H1 (cell line): Measurements from ENCODE around the gene GATB. TPM values are rescaled to one million over a fixed set of nuclear protein-coding genes. Genes with fewer than 3 reads are reported as not detected.

Experiments
- CBX8 ChIP-seq: fragments of 300-800, 300-1000 bp; sonication (generic); IDR thresholded peaks from 2 replicates; pipeline ENCODE4 v1.7.1; 2016; ENCODE audit warnings: low read depth, low read length, borderline replicate concordance
- JUN ChIP-seq: IDR thresholded peaks from 2 replicates; pipeline ENCODE4 v1.6.1; 2011; ENCODE audit warnings: low read depth, mild to moderate bottlenecking, improper control_type of control experiment, low read length
- polyA plus RNA-seq, 7 experiments: library from polyadenylated mRNA; depleted of rRNA in 3 of 7; stranded (reverse) in 5 of 7; unstranded in 2 of 7; fragments of >200 nt in 5 of 7; fragments of 200-250 nt in 2 of 7; gene quantifications; 1 replicate in 5 of 7; 2 replicates in 1 of 7; 4 replicates in 1 of 7; pipeline versions ENCODE4 v1.2.1 to v1.2.3, GENCODE V29; 2011 to 2013; ENCODE audit warnings: missing spikeins in 2 of 7, mixed read lengths in 2 of 7
- total RNA-seq: library from RNA; stranded (reverse); fragmentation: NEBNext Ultra II Directional; extraction: Animal tissue kit (Norgen Biotek cat#: 25700); gene quantifications from 2 replicates; pipeline ENCODE4 v1.2.1, GENCODE V29; 2021

Gene GATB
- total and polyA plus RNA-seq, 2 of the 8 experiments (the other 6 are each of a cell fraction or from before 2014, with no cell fraction given): 15.3 to 18.0 TPM

- TF ChIP-seq CBX8 (no peak), JUN (no peak)
- TF ChIP-seq, all 59 proteins: peak for 0
Observed at GRCh38 chr4:151772274-151772673, 11.5 kb upstream of the GATB start (continued).
